GM19372 (cell line): ENCODE data around the gene SLC39A6.
"Not testable (repeated sequence)": the region's sequence is repeated elsewhere in the genome, so short reads cannot be mapped to it uniquely, and the experiment has no call there.

Experiments used
- ATAC-seq: cut with Tn5 transposase; IDR thresholded peaks from one replicate; pipeline ENCODE4 v1.9.1; 2021; ENCODE audit warnings: mild to moderate bottlenecking, low read depth, moderate library complexity; ENCODE audit not compliant: unreplicated experiment

SLC39A6 gene, protein sequence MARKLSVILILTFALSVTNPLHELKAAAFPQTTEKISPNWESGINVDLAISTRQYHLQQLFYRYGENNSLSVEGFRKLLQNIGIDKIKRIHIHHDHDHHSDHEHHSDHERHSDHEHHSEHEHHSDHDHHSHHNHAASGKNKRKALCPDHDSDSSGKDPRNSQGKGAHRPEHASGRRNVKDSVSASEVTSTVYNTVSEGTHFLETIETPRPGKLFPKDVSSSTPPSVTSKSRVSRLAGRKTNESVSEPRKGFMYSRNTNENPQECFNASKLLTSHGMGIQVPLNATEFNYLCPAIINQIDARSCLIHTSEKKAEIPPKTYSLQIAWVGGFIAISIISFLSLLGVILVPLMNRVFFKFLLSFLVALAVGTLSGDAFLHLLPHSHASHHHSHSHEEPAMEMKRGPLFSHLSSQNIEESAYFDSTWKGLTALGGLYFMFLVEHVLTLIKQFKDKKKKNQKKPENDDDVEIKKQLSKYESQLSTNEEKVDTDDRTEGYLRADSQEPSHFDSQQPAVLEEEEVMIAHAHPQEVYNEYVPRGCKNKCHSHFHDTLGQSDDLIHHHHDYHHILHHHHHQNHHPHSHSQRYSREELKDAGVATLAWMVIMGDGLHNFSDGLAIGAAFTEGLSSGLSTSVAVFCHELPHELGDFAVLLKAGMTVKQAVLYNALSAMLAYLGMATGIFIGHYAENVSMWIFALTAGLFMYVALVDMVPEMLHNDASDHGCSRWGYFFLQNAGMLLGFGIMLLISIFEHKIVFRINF

GRCh38 chr18:36129300-36130038 is at the start of gene SLC39A6, which contains the start of gene ELP2:
Gene SLC39A6 (minus strand): TSS chr18:36129340. CDS start chr18:36127007, 2,333 bp downstream.
Gene ELP2 (plus strand): TSS chr18:36129899. CDS start chr18:36129934, 35 bp downstream.
- peak; percentile 89 for ATAC-seq

DNA sequence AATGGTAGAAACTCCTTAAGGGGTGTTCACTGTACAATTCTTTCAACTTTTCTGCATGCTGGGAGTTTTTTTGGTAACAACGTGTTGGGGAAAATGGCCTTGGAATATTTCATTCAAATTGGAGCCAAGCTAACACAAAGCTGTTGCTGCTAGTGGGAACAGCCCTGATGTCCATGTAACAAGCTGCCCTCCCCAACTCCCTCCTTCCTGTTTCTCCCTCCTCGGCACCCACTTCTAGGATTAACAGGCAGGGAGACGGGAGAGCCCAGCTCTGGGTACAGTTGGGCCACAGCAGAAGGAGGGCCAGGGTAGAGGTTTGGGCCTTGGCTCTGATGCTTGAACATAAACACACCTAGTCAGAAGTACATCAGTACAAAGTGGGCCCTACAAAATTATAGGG is 48.8 kb upstream of the SLC39A6 start:
- ATAC-seq, result no peak

DNA sequence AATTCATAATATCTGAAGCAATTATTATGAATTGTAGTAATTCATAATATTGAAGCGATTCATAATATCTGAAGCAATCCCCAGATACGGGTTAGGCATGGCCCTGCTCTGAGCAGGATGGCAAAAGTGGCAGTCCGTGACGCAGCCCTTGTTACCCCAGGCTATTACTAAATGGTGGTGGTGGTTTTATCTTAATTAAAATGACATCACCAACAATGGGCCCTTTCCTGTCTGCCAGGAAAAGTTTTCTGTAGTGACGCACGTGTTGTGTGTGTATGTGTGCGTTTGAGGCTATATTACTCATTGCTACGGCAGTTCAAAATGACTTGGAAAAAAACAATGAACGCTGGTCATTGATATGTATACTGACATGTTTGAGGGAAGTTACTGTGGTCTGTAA is 47.6 kb upstream of the SLC39A6 start:
- no peak for ATAC-seq

DNA sequence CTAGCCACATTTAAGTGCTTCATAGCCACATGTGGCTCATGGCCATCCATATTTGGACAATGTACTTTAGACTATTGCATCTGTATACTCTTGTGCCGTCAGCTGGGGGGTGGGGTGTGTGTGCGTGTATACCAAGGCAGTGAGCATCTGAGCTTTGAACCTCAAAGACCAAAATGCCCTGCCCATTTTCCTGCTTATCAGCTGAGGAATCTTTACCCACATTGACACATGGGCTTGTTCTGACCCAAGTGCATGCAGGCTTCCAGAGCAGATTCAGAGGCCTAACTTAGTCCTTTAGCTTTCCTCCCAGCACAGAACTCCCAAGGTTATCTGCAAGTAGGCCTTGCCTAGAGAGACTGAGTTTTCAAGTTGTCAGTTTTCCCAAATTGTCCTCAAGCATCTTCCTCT is 47.0 kb upstream of the SLC39A6 start:
- no peak for ATAC-seq

- no peak for ATAC-seq
Measured at GRCh38 chr18:36175481-36175880, 46.3 kb upstream of the SLC39A6 start.

DNA sequence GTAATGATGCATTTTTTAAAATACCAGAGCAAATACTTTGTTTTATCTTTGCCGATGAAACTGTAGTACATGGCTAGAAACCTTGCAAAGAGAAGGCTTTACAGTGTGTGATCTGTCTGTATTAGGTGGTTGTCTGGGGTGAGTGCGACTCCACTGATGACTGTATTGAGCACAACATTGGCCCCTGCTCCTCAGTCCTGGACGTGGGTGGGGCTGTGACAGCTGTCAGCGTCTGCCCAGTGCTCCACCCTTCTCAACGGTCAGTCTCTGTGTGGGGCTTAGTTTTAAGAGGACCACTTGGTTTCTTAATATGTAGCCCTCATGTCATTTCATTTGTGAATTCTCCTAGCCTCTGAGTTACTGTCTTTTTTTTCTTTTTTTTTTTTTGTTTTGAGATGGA is 40.8 kb upstream of the SLC39A6 start:
- no peak for ATAC-seq

DNA sequence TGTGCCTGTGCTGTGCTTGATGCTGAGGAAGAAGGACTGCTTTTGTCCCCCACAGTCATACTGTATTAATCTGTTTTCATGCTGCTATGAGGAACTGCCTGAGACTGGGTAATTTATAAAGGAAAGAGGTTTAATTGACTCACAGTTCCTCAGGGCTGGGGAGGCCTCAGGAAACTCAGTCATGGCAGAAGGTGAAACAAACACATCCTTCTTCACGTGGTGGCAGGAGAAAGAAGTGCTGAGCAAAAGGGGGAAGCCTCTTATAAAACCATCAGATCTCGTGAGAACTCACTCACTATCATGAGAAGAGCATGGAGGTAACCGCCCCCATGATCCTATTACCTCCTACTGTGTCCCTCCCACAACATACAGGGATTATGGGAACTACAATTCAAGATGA is 39.2 kb upstream of the SLC39A6 start:
- ATAC-seq, result not testable (repeated sequence)

DNA sequence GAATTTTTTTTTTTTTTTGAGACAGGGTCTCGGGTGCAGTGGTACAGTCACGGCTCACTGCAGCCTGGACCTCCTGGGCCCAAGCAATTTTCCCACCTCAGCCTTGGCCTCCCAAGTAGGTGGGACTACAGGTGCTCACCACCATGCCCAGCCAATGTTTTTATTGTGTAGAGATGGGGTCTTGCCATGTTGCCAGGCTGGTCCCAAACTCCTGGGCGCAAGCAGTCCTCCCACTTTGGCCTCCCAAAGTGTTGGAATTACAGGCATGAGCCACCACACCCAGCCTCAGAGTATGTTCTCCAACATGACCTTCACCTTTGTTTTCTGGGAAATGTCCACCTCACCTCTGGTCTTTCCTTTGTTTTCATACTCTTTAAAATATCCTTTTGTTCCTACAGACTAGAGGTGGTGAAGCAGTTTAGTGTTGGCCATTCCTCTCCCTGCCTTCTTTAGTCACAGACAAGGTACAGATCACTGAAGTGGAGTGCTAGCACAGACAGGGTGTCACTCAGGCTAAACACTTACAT is 38.6 kb upstream of the SLC39A6 start:
- ATAC-seq, result no peak

GRCh38 chr18:36162981-36163380 is 33.8 kb upstream of the SLC39A6 start:
- no peak for ATAC-seq

GRCh38 chr18:36160959-36161371 is 31.8 kb upstream of the SLC39A6 start:
- ATAC-seq, result no peak

GRCh38 chr18:36158266-36158867 is 29.2 kb upstream of the SLC39A6 start:
- no peak for ATAC-seq

DNA sequence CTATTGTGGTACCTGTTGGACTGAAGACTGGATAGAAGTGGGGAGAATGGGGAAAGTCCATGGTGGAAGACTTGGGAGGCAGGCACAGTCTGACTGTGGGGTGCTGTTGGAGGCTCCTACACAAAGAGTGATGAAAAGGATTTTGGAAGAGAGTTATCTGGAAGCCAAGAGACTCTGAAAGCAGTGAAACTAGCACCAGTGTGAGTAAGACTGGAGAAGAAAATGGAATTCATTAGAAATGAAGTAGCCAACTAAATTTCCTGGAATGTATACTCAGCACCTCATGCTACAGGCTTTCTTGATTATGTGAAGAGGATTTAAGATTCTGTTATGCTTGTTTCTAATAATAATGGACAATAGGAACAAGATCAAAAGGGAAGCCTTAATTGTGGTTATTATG is 28.3 kb upstream of the SLC39A6 start:
- no peak for ATAC-seq

GRCh38 chr18:36155851-36156757 is 27.0 kb upstream of the SLC39A6 start:
- ATAC-seq, result no peak

GRCh38 chr18:36153771-36154170 is 24.6 kb upstream of the SLC39A6 start:
- ATAC-seq, result no peak

- ATAC-seq, result no peak
Measured at GRCh38 chr18:36153203-36153602, 24.1 kb upstream of the SLC39A6 start.

GRCh38 chr18:36152781-36153180 is 23.6 kb upstream of the SLC39A6 start:
- ATAC-seq, result no peak

DNA sequence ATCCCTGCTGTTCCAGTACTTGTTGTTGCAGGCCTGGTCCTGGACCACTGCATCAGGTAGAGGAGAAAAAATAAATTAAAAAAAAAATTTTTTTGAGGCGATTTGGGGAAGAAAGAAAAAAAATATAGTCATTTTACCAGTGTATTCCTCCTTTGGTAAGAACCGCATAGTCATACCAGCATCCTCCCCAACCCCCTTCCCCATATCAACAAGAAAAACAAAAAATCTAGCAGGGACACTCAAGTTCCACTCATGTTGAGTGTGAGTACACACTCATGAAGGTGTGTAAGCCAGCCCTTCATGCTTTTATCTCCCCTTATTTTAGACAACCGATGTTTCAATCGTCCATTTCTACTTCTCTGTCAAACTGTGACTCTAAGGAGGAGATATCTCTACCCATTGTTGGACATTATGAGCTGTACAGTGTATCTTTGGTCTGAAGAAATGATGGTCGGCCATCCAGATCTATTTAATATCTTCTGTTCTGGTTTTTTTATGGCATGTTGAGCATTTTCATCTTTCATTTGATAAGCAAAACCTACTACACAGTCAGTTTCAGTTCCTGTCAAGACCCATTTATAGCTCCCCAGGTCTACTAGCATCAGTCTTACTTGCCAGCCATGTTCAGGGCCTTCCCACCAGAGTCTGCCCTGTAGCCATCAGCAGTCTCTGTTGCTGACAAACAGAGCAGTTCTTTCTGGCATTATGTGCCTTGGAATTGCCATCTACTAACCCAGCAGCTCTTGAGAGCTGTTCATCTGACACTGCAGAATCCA is 20.6 kb upstream of the SLC39A6 start:
- ATAC-seq, result peak; percentile 97

GRCh38 chr18:36143391-36143790 is 14.3 kb upstream of the SLC39A6 start:
- no peak for ATAC-seq

GRCh38 chr18:36142751-36143150 is 13.6 kb upstream of the SLC39A6 start:
- ATAC-seq, result no peak
